Activated CD4-positive, alpha-beta T cell treated with anti-CD3 and anti-CD28 coated beads, Interleukin-10, Interleukin-2, amounts not matched to agents 100 ng/mL and 50 ng/mL, durations not matched to agents 16 hours and 8 hours (primary cell): ENCODE results near the gene BCAR3.
A peak's percentile ranks its signal among the peaks of the same experiment; 100 is the strongest.
"Not testable (repeated sequence)": the region's sequence is repeated elsewhere in the genome, so short reads cannot be mapped to it uniquely, and the experiment has no call there.

Source experiments
- DNase-seq: peaks from one replicate; pipeline ENCODE4 v3.0.0-alpha.2; 2020

The BCAR3 gene

DNA sequence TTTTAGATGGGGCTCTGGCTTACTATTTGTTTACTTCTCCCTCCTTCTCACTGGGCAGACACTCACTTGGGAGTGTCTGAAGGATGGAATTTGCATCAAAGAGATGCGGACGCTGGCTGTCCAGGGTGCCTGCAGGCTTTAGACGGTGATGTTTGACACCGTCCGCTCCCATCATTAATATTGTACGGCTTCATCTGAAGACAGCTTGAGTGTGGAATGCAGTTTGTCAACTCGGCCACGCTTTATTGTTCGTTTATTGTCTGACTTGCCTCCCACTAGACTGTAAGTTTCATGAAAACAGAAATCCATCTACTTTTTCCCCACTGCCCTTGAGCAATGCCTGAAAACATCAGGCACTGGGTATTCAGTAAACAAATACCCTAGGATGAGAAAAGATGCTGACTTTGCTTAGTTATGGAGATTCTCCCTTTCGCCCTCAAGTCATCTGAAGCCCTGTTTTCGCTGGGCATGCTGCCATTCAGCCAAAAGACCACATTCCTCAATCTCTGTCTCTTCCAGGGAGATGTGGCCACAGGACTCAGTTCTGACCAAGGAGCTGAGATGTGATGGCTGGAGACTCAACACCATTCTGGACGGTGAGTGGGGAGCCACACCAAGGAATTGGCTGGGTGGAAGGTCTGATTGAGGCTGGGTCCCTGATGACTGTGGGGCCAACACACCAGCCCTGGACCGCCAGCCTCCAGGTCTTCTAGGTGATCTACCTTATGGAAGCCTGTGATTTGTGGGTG lies 87.6 kb downstream of the BCAR3 start:
- no peak for DNase-seq

- no peak for DNase-seq
Observed at GRCh38 chr1:93592551-93592949, 89.1 kb downstream of the BCAR3 start.

GRCh38 chr1:93591676-93592550 lies 89.7 kb downstream of the BCAR3 start:
- DNase-seq, result no peak

DNA sequence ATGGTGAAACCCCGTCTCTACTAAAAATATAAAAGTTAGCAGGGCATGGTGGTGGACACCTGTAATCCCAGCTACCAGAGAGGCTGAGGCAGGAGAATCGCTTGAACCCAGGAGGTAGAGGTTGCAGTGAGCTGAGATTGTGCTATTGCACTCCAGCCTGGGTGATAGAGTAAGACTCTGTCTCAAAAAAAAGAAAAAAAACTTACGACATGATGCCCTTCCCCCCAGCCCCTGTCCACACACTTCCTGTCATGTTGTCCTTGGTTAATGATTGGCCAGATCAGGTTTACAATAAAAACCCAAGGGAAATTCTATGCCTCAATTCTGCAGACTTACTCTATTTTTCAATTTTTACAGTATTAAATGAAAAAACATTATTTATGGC lies 90.4 kb downstream of the BCAR3 start:
- not testable (repeated sequence) for DNase-seq

GRCh38 chr1:93588955-93589354 lies 92.7 kb downstream of the BCAR3 start:
- no peak for DNase-seq

DNA sequence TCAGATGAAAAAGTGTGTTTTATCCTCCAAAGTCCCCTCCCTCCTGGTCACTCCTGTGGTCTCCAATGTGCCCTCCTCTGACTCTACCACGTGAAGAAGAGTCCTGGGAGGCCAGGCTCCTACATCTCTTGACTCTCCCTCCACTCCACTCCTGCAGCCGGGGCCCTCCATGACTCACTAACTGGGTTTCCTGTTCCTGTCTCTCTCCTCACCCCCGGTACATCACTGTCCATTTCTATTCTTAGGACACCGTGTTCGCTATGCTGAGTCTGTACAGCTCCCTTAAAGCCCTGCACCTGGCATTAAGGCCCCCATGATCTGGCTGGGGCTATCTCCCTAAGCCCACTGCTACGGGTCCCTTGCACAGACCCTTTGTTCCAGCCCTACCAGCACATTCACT lies 93.4 kb downstream of the BCAR3 start:
- peak; percentile 6 for DNase-seq

GRCh38 chr1:93587354-93587753 lies 94.3 kb downstream of the BCAR3 start:
- DNase-seq, result no peak

- no peak for DNase-seq
Observed at GRCh38 chr1:93585059-93585966, 96.3 kb downstream of the BCAR3 start.

GRCh38 chr1:93584261-93585003 lies 97.2 kb downstream of the BCAR3 start:
- no peak for DNase-seq

DNA sequence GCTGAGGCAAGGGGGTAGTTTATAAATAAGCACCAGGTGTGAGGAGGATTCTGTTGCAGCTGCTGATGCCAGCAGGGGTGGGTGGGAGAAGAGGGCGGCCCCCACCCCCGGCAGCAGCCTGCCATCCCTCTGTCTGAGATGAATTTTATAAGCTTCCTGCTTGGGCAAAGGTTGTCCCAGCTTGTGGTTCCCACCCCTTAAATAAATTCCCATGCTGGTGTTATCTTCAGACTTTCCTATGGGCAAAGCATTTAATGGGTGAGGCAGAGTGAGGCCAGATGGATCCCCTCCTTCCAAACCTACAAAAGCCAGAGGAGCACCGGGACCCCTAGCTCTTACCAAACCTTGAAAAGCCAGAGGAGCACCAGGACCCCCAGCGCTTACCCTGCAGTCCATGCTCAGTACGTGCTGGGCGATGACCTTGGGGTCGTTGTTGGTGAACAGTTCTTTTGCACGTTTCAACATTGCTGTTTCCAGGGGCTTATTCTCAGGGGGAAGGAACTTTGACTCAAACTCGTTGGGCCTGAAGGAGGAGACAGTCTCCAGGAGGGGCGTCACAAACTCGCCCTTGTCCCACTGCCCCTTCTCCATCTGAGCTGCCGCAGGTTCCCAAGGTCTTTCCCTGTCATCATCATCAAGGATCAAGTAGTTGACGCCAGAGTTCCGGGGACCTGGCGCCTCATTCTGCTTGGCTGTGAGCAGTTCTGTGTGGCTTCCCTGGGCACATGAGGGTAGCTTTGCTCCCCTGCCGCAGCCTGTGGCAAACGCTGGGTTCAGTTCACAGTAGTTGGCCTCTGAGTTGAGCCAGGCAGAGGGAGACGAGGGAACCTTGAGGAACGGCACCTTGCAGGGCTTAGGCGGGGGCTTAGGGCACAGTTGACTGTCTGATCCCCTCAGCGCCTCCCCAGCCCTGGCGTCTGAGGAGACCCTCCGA lies 99.5 kb downstream of the BCAR3 start:
- DNase-seq, result no peak

DNA sequence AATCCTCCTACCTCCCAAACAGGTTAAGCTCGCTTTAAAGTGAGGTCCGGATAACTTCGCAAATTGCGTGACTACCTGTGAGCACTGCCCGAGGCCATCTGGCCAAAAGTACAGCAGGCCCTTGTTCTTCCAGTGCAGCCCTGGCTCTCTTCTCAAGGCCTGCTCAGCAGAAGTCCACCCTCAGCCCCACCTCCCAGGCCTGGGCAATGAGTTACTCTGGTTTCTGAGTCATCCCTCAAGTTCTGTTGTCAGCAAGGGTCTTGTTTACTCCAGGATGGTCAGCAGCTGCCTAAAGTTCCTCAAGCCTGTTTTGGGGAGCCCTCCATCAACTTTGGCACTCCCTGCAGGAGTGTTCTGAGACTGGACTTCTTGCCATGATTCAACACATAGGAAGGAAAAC lies 101.7 kb downstream of the BCAR3 start:
- no peak for DNase-seq

- no peak for DNase-seq
Observed at GRCh38 chr1:93578911-93579825, 102.5 kb downstream of the BCAR3 start.

DNA sequence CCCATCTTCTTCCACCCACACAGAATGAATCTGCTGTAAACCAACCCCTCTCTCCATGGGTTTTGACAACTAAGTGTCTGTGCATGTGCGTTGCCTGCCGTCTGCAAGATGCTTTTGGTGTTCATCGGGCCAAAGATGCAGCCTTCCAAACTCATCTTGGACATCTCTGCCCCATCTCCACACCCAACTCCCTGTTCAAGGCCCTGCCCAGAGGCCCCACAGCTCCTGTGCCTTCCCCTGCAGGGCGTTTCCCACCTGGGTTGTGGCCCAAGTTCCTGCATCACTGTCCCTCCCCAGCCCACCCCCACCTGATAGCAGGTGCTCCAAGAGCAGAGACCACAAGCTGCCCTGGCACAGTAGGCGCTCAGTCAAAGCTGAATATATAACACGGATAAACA lies 103.2 kb downstream of the BCAR3 start:
- DNase-seq, result no peak

GRCh38 chr1:93577536-93578432 lies 103.9 kb downstream of the BCAR3 start:
- DNase-seq, result no peak

- no peak for DNase-seq
Observed at GRCh38 chr1:93576746-93577145, 104.9 kb downstream of the BCAR3 start.

GRCh38 chr1:93576346-93576745 lies 105.3 kb downstream of the BCAR3 start:
- no peak for DNase-seq

GRCh38 chr1:93575621-93576284 lies 105.9 kb downstream of the BCAR3 start:
- no peak for DNase-seq

GRCh38 chr1:93574991-93575390 lies 106.6 kb downstream of the BCAR3 start:
- DNase-seq, result no peak
